ENCODE results near the gene ACADS. TPM values are rescaled to one million over a fixed set of nuclear protein-coding genes. Genes with fewer than 3 reads are reported as not detected.

ACADS gene
- total and polyA plus RNA-seq, 8 donors: 16.5 to 313 (median 38.7) TPM

DNA sequence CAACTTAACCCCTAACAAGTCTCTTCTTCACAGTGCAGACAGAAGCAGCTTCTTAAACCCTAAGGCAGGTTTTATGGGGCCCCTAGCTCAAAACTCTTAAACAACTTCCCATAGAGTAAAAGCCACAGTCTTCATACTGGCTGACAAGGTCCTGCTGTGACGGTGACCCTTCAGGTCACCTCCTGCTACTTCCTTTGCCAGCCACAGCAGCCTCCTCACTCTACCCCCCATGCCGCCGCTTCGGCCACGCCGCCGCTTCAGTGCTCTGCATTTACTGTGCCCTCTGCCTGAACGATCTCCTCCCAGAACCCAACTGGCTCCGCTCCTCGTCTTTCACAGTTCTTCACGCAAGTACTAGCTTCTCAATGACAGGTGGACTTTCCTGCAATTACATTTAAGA is 45.5 kb downstream of the ACADS start:
- Histone ChIP-seq H3K27me3 (no peaks in the 10 kb centered on the region), H3K4me3 (no peak overlapping the region), H3K4me1 (no peaks in the 10 kb centered on the region), H3K36me3 (peaks cover 30 to 78% (median 72%) of the 10 kb centered on the region in 4 donors), H3K27ac (no peak overlapping the region), H3K9me3 (no peaks in the 10 kb centered on the region)
- intact Hi-C loops (cut with DNase I; ENCODE audit: low total_unique reads): no loop called here
- WGBS, 5 donors: 86 to 93% (median 88%) methylated on average over 11 of the region's 11 CpGs
- no peak for DNase-seq
- TF ChIP-seq EP300 (IDR thresholded peaks at IDR 0.05) (no peak), POLR2AphosphoS5 (IDR thresholded peaks at IDR 0.05) (no peak), POLR2A (IDR thresholded peaks at IDR 0.05) (no peak)
- TF ChIP-seq, protein P1, sequence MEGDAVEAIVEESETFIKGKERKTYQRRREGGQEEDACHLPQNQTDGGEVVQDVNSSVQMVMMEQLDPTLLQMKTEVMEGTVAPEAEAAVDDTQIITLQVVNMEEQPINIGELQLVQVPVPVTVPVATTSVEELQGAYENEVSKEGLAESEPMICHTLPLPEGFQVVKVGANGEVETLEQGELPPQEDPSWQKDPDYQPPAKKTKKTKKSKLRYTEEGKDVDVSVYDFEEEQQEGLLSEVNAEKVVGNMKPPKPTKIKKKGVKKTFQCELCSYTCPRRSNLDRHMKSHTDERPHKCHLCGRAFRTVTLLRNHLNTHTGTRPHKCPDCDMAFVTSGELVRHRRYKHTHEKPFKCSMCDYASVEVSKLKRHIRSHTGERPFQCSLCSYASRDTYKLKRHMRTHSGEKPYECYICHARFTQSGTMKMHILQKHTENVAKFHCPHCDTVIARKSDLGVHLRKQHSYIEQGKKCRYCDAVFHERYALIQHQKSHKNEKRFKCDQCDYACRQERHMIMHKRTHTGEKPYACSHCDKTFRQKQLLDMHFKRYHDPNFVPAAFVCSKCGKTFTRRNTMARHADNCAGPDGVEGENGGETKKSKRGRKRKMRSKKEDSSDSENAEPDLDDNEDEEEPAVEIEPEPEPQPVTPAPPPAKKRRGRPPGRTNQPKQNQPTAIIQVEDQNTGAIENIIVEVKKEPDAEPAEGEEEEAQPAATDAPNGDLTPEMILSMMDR (IDR thresholded peaks at IDR 0.05): no peak

DNA sequence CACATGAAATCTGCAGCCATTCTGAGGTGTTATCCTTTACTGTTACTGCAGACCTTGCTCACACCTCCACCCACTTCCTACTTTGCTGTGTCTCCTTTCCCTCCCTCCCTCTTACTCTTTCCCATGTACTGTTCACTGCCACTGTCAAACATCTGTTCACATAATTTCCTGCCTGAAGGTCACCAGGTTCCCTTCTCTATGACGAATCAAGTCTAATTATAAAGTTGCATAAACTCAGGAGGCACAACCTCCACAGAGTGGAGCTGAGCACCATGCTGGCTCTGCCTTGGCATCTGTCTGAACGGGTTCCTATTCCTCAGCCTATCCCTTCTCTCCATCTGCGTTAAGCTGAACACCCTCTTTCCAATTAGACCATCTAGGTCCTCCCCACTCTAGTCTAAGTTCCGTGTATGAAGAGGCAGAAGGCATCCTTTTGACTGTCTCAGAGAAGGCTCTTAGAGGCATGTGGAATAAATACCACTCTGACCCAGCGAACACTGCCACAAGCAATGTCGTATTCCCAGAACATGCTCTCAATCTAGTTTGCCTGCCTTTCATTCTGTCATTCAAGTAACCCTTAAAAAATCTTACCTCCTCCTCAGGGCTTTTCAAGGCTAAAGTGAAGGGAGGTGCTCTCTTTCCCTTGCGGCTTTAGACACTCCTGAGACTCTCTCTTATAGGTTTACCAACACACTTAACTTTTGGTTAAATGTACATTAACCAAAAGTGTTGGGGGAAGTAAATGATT is 48.7 kb downstream of the ACADS start:
- Histone ChIP-seq H3K4me3 (no peak overlapping the region), H3K9me3 (no peaks in the 10 kb centered on the region), H3K27me3 (no peaks in the 10 kb centered on the region), H3K27ac (no peak overlapping the region), H3K4me1 (no peaks in the 10 kb centered on the region), H3K36me3 (peaks cover 5 to 59% (median 58%) of the 10 kb centered on the region in 4 donors)
- TF ChIP-seq POLR2A (IDR thresholded peaks at IDR 0.05) (no peak), POLR2AphosphoS5 (IDR thresholded peaks at IDR 0.05) (no peak), EP300 (IDR thresholded peaks at IDR 0.05) (no peak)
- TF ChIP-seq, protein P1 (IDR thresholded peaks at IDR 0.05): no peak
- DNase-seq: no peak
- WGBS, 5 donors: 86 to 88% (median 87%) methylated on average over 7 of the region's 7 CpGs
- intact Hi-C loops (cut with DNase I; ENCODE audit: low total_unique reads): no loop called here

DNA sequence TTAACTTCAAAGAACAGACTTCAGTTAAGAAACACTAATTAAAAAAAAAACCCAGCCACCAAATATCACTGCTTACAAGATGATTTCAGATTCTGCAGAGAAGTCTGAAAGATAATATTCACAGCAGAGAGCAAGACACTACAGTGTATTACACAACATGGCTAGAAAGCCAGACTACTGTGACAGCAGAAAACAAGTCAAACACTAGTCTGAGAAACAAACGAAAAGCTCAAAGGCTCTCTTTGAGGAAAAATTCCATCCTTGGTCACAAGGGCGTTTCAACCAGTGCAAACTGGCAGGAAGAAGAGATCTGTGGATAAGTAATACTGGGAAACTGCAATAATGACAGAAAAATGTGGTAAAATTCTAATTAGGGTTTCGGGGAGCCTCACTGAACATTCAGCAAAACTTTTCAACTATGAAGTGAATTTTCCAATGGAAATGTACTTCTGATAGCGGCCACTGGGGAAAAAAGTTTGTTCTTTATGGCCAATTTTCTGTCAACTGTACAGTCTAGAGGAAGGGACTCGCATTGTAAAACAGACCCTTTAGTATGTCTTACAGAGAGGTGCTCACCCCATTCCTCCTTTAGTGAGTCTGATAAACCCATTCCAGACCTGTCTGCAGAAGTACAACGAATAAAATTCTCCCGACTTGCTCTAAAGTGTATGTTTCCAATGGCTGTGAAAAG is 50.4 kb downstream of the ACADS start:
- peaks cover 5 to 67% (median 65%) of the 10 kb centered on the region in 4 donors for H3K36me3 ChIP-seq
- no peak overlapping the region for H3K4me3 ChIP-seq
- TF ChIP-seq EP300 (IDR thresholded peaks at IDR 0.05) (no peak), POLR2AphosphoS5 (IDR thresholded peaks at IDR 0.05) (no peak), POLR2A (IDR thresholded peaks at IDR 0.05) (no peak)
- TF ChIP-seq, protein P1 (IDR thresholded peaks at IDR 0.05): peak in 1 of 7 experiments; percentile 8
- H3K27me3 ChIP-seq: no peaks in the 10 kb centered on the region
- no peaks in the 10 kb centered on the region for H3K4me1 ChIP-seq
- H3K27ac ChIP-seq: no peak overlapping the region
- no peaks in the 10 kb centered on the region for H3K9me3 ChIP-seq
- intact Hi-C loops (cut with DNase I; ENCODE audit: low total_unique reads): no loop called here
- no peak for DNase-seq
- WGBS, 5 donors: 85 to 88% (median 86%) methylated on average over 7 of the region's 7 CpGs

DNA sequence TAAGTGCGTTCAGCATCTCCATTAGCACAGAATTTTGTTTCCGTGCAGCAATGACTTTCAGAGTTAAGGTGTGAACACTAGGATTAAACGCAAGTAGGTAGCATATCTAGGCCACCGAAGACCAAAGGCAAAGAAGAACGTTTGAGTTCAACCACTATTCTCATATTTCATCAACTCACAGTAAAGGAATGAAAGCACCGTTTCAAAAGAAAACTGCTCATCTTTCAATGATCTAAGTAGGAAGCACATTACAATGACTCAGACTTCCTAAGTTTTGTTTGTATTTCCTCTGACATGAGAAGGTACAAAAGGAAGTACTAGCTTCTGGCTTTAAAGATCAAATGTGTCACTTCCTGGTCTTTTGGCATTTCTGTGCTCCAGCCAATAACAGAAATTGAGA is 57.6 kb downstream of the ACADS start:
- H3K4me3 ChIP-seq: no peak overlapping the region
- peak overlapping the region in 1 of 5 donors; percentile 30 for H3K27ac ChIP-seq
- peaks cover 0 to 5% (median 0%) of the 10 kb centered on the region in 4 donors for H3K4me1 ChIP-seq
- H3K36me3 ChIP-seq: peaks cover 8 to 60% (median 54%) of the 10 kb centered on the region in 4 donors
- no peak for DNase-seq
- no peaks in the 10 kb centered on the region for H3K27me3 ChIP-seq
- TF ChIP-seq, protein P1 (IDR thresholded peaks at IDR 0.05): no peak
- TF ChIP-seq POLR2A (IDR thresholded peaks at IDR 0.05) (no peak), POLR2AphosphoS5 (IDR thresholded peaks at IDR 0.05) (peak in 1 of 3 donors; percentile 3), EP300 (IDR thresholded peaks at IDR 0.05) (no peak)
- H3K9me3 ChIP-seq: no peaks in the 10 kb centered on the region
- intact Hi-C loops (cut with DNase I; ENCODE audit: low total_unique reads): no loop called here
- 65 to 73% (median 71%) methylated on average over 6 of the region's 6 CpGs for WGBS, 5 donors

Data from stomach (tissue), 9 donors.